Testis (tissue), 2 donors: ENCODE measurements around the gene MPC1.

Experiments used
- POLR2A ChIP-seq: fragments of 450-650 bp; IDR thresholded peaks from one replicate; pipeline ENCODE4 v1.6.1; 2017; ENCODE audit warnings: antibody characterized with exemption, mild to moderate bottlenecking, moderate library complexity
- TF ChIP-seq, protein P1 (sequence below), 3 experiments: fragments of 450-650 bp in 2 of 3; fragments of 200-600 bp in 1 of 3; sonication (generic) in 1 of 3; IDR thresholded peaks; one replicate each; pipeline ENCODE4 v1.5.1; 2016 to 2019; ENCODE audit warnings: antibody characterized with exemption in 3 of 3, mild to moderate bottlenecking in 2 of 3, moderate library complexity in 1 of 3

DNA sequence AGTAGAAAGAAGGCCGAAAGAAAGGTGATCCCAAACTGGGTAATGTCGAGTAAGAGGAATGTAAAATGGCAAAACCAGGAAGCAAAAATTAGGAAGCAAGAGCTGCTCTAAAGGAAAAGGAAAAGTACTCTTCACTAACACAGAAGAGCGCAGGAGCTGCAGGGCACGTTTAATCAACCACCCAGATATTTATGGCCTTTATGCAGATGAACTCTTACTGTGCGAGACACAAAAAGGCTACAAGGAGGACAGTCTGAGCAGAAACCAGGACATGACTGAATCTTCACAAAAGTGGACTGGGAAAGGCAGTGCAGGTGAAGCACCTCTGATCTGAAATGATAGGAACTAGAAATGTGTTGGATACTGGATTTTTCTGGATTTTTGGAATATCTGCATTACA lies 59.3 kb downstream of the MPC1 start:
- TF ChIP-seq, protein P1, sequence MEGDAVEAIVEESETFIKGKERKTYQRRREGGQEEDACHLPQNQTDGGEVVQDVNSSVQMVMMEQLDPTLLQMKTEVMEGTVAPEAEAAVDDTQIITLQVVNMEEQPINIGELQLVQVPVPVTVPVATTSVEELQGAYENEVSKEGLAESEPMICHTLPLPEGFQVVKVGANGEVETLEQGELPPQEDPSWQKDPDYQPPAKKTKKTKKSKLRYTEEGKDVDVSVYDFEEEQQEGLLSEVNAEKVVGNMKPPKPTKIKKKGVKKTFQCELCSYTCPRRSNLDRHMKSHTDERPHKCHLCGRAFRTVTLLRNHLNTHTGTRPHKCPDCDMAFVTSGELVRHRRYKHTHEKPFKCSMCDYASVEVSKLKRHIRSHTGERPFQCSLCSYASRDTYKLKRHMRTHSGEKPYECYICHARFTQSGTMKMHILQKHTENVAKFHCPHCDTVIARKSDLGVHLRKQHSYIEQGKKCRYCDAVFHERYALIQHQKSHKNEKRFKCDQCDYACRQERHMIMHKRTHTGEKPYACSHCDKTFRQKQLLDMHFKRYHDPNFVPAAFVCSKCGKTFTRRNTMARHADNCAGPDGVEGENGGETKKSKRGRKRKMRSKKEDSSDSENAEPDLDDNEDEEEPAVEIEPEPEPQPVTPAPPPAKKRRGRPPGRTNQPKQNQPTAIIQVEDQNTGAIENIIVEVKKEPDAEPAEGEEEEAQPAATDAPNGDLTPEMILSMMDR (IDR thresholded peaks at IDR 0.05): no peak
- no peak for TF ChIP-seq POLR2A
